ENCODE results near the gene CXCL1.

CXCL1 gene

DNA sequence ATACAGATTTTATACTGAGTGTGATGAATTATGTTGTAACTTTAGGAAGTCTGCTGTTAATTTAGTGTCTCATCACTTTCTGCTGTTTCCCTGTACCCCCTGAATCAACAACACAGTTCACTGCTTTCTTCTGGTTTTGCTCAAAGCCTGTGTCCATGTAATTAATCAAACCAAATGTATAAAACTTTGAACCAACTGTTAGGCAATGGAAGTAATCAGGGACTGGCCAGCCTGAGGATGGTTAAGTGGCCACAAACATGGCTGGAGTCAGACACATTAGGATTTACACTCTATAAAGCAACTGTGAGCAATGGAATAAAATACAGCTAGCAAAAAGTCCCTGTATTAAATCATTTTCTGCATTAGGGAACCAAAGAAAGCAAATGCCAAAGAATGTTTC lies 42.6 kb downstream of the CXCL1 start:
- DNase-seq: no peak
- Histone ChIP-seq H3K4me3 (ENCODE audit: control insufficient read depth in 1 of 7, extremely low read depth in 1 of 7, insufficient read depth in 4 of 7, low read depth in 2 of 7, low read length in 6 of 7) (no peak overlapping the region), H3K36me3 (ENCODE audit: control insufficient read depth in 4 of 4, insufficient read depth in 4 of 4, low read length in 3 of 4) (no peaks in the 10 kb centered on the region), H3K9me3 (ENCODE audit: control extremely low read depth in 1 of 5, control insufficient read depth in 4 of 5, insufficient read depth in 2 of 5, low read depth in 1 of 5, low read length in 4 of 5) (no peaks in the 10 kb centered on the region), H3K4me1 (ENCODE audit: control extremely low read depth in 1 of 4, control insufficient read depth in 4 of 4, insufficient read depth in 4 of 4, low read length in 3 of 4) (no peaks in the 10 kb centered on the region), H3K27ac (ENCODE audit: insufficient read depth in 1 of 2, low read depth in 1 of 2, low read length in 2 of 2, poor library complexity in 1 of 2, severe bottlenecking in 2 of 2) (no peak overlapping the region), H3K27me3 (replicated peaks in 2 of 5; ENCODE audit: control insufficient read depth in 4 of 5, insufficient read depth in 5 of 5, low read length in 4 of 5) (no peaks in the 10 kb centered on the region)
- ChIA-PET CTCF (interaction anchor here (1.4 kb wide), 1 partner anchor 9 kb away, joined by 4 read pairs; no protein-coding TSS in a partner anchor), POLR2A (no interaction called here)

DNA sequence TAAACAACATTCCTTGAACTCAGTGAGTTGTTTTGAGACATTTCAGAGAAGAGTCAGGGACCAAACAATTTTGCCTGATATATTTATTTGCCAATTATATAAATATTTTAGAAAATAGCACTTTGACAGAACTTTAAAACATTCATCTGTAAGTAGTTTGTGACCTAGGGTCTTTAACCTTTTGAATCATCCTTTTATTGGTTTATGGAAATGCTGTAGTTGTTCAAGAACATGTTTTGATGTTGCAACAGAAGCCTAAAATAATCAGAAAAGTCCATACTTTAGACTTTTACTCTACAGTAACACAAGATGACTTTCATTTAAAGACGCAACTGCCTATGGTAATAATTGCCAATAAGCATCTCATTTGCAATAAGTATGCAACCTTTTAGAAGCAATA lies 43.0 kb downstream of the CXCL1 start:
- Histone ChIP-seq H3K9me3 (ENCODE audit: control extremely low read depth in 1 of 5, control insufficient read depth in 4 of 5, insufficient read depth in 2 of 5, low read depth in 1 of 5, low read length in 4 of 5) (no peaks in the 10 kb centered on the region), H3K36me3 (ENCODE audit: control insufficient read depth in 4 of 4, insufficient read depth in 4 of 4, low read length in 3 of 4) (no peaks in the 10 kb centered on the region), H3K4me1 (ENCODE audit: control extremely low read depth in 1 of 4, control insufficient read depth in 4 of 4, insufficient read depth in 4 of 4, low read length in 3 of 4) (no peaks in the 10 kb centered on the region), H3K27me3 (replicated peaks in 2 of 5; ENCODE audit: control insufficient read depth in 4 of 5, insufficient read depth in 5 of 5, low read length in 4 of 5) (no peaks in the 10 kb centered on the region), H3K27ac (ENCODE audit: insufficient read depth in 1 of 2, low read depth in 1 of 2, low read length in 2 of 2, poor library complexity in 1 of 2, severe bottlenecking in 2 of 2) (no peak overlapping the region), H3K4me3 (ENCODE audit: control insufficient read depth in 1 of 7, extremely low read depth in 1 of 7, insufficient read depth in 4 of 7, low read depth in 2 of 7, low read length in 6 of 7) (no peak overlapping the region)
- DNase-seq: no peak
- 0% methylated on average over 1 of the region's 1 CpG for WGBS (ENCODE audit: insufficient coverage)
- POLR2A ChIA-PET: no interaction called here
- CTCF ChIA-PET: no interaction called here

DNA sequence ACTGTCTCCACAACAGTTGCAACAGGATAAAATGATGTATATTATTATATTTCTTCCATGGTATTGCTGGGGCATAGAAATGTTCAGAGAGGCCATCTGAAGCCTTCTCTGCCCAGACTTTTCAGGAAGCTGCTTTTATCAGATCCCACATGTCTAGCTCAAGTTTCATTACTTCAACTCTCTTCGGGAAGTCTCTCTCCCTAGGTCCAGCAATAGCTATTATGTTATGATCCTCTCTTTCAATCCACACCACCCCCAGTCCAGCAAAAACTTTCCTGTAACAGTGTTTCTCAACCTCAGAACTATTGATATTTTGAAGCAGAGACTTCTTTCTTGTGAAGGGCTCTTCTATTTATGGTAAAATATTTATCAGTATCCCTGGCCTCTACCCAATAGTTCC lies 44.9 kb downstream of the CXCL1 start:
- 60% methylated on average over 1 of the region's 1 CpG for WGBS (ENCODE audit: insufficient coverage)
- H3K4me1 ChIP-seq (ENCODE audit: control extremely low read depth in 1 of 4, control insufficient read depth in 4 of 4, insufficient read depth in 4 of 4, low read length in 3 of 4): no peaks in the 10 kb centered on the region
- ChIA-PET CTCF (interaction anchor here (0.8 to 1.2 kb wide), 2 partner anchors 34 to 220 kb away, joined by 3 to 4 read pairs; no protein-coding TSS in a partner anchor), POLR2A (no interaction called here)
- no peaks in the 10 kb centered on the region for H3K9me3 ChIP-seq (ENCODE audit: control extremely low read depth in 1 of 5, control insufficient read depth in 4 of 5, insufficient read depth in 2 of 5, low read depth in 1 of 5, low read length in 4 of 5)
- H3K27ac ChIP-seq (ENCODE audit: insufficient read depth in 1 of 2, low read depth in 1 of 2, low read length in 2 of 2, poor library complexity in 1 of 2, severe bottlenecking in 2 of 2): no peak overlapping the region
- H3K4me3 ChIP-seq (ENCODE audit: control insufficient read depth in 1 of 7, extremely low read depth in 1 of 7, insufficient read depth in 4 of 7, low read depth in 2 of 7, low read length in 6 of 7): no peak overlapping the region
- no peaks in the 10 kb centered on the region for H3K27me3 ChIP-seq (replicated peaks in 2 of 5; ENCODE audit: control insufficient read depth in 4 of 5, insufficient read depth in 5 of 5, low read length in 4 of 5)
- no peak for DNase-seq
- H3K36me3 ChIP-seq (ENCODE audit: control insufficient read depth in 4 of 4, insufficient read depth in 4 of 4, low read length in 3 of 4): no peaks in the 10 kb centered on the region

DNA sequence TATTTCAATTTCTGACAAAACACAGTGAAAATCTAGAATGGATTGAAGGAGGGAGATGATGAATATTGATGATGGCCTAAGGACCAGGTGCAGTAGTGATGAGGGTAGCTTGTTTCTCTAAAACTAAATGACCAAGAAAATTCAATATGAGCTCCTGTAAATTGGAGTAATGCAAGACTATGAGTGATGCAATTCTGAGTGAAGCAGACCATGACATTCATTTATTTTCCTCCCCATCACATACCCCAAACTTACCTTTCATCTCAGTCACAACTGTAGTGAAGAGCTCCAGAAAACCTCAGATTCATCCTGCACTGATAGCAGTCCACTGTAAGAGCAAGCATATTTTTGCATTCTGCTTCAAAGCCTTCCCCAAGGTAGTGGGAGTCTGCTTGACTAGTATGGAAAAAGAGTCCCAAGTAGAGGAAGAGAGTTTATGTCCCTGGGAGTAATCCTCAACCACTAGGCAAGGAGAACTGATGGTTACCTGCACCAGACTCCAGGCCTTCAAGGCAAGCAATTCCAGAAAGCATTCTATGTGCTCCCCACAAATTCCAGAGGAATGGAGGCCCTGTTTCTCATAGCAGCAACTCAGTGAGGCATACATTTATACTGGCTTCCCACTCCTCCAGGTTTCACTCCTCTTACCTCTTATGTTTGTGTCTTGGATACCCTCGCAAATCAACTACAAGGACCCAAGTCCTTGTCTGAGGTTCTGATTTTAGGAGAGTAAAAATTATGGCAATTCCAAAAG lies 47.2 kb downstream of the CXCL1 start:
- CTCF ChIA-PET: interaction anchor here (1.0 to 1.2 kb wide), 2 partner anchors 8 to 14 kb away, joined by 3 read pairs; no protein-coding TSS in a partner anchor
- Histone ChIP-seq H3K27me3 (replicated peaks in 2 of 5; ENCODE audit: control insufficient read depth in 4 of 5, insufficient read depth in 5 of 5, low read length in 4 of 5) (no peaks in the 10 kb centered on the region), H3K9me3 (ENCODE audit: control extremely low read depth in 1 of 5, control insufficient read depth in 4 of 5, insufficient read depth in 2 of 5, low read depth in 1 of 5, low read length in 4 of 5) (no peaks in the 10 kb centered on the region), H3K4me1 (ENCODE audit: control extremely low read depth in 1 of 4, control insufficient read depth in 4 of 4, insufficient read depth in 4 of 4, low read length in 3 of 4) (no peaks in the 10 kb centered on the region), H3K4me3 (ENCODE audit: control insufficient read depth in 1 of 7, extremely low read depth in 1 of 7, insufficient read depth in 4 of 7, low read depth in 2 of 7, low read length in 6 of 7) (no peak overlapping the region), H3K27ac (ENCODE audit: insufficient read depth in 1 of 2, low read depth in 1 of 2, low read length in 2 of 2, poor library complexity in 1 of 2, severe bottlenecking in 2 of 2) (no peak overlapping the region), H3K36me3 (ENCODE audit: control insufficient read depth in 4 of 4, insufficient read depth in 4 of 4, low read length in 3 of 4) (no peaks in the 10 kb centered on the region)
- no peak for DNase-seq
- WGBS (ENCODE audit: insufficient coverage): no CpG with 5 or more reads among the region's 1 CpG
- POLR2A ChIA-PET: no interaction called here

DNA sequence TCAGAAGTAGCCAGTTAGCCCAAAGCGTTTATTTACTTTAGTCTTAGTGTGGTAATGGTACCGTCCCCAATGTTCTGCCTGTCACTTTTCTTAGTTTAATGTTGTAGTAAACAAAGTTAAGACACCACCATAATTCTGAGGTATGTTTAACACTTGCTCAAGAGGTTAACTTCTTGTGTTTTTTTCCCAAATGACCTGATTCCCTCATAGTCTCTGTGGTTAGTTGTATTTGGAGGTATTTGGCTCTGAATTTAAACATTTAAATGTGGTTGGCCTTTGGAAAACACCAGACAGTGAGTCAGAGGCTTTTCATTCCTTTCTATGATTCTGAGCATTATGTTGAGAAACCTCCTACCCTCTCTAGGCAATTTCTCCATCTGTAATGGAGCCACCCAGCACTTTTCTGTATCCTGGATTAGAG lies 47.9 kb downstream of the CXCL1 start:
- no peaks in the 10 kb centered on the region for H3K4me1 ChIP-seq (ENCODE audit: control extremely low read depth in 1 of 4, control insufficient read depth in 4 of 4, insufficient read depth in 4 of 4, low read length in 3 of 4)
- ChIA-PET CTCF (interaction anchor here (1.0 kb wide), 1 partner anchor 9 kb away, joined by 3 read pairs; no protein-coding TSS in a partner anchor), POLR2A (no interaction called here)
- no peaks in the 10 kb centered on the region for H3K36me3 ChIP-seq (ENCODE audit: control insufficient read depth in 4 of 4, insufficient read depth in 4 of 4, low read length in 3 of 4)
- WGBS (ENCODE audit: insufficient coverage): no CpG with 5 or more reads among the region's 2 CpGs
- no peaks in the 10 kb centered on the region for H3K9me3 ChIP-seq (ENCODE audit: control extremely low read depth in 1 of 5, control insufficient read depth in 4 of 5, insufficient read depth in 2 of 5, low read depth in 1 of 5, low read length in 4 of 5)
- no peak for DNase-seq
- H3K27me3 ChIP-seq (replicated peaks in 2 of 5; ENCODE audit: control insufficient read depth in 4 of 5, insufficient read depth in 5 of 5, low read length in 4 of 5): no peaks in the 10 kb centered on the region
- no peak overlapping the region for H3K4me3 ChIP-seq (ENCODE audit: control insufficient read depth in 1 of 7, extremely low read depth in 1 of 7, insufficient read depth in 4 of 7, low read depth in 2 of 7, low read length in 6 of 7)
- no peak overlapping the region for H3K27ac ChIP-seq (ENCODE audit: insufficient read depth in 1 of 2, low read depth in 1 of 2, low read length in 2 of 2, poor library complexity in 1 of 2, severe bottlenecking in 2 of 2)

DNA sequence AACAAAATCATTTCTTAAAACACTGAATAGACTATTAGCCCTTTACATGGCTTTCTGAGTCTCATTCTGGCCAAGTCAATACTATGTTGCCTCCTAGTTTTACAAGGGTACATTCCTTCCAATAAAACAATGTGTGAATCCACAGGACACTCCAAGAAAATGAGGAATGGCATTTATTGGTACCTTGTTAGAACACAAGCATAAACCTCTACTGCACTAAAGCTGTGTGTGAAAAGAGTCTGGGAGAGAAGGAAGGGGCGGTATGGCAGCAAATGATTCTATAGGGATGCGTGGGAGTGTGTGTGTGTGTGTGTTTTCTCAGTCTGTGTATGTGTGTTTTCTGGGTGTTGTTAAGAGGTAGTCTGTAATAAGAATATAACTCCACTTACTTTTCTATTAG lies 48.9 kb downstream of the CXCL1 start:
- POLR2A ChIA-PET: no interaction called here
- Histone ChIP-seq H3K27ac (ENCODE audit: insufficient read depth in 1 of 2, low read depth in 1 of 2, low read length in 2 of 2, poor library complexity in 1 of 2, severe bottlenecking in 2 of 2) (no peak overlapping the region), H3K4me3 (ENCODE audit: control insufficient read depth in 1 of 7, extremely low read depth in 1 of 7, insufficient read depth in 4 of 7, low read depth in 2 of 7, low read length in 6 of 7) (no peak overlapping the region), H3K9me3 (ENCODE audit: control extremely low read depth in 1 of 5, control insufficient read depth in 4 of 5, insufficient read depth in 2 of 5, low read depth in 1 of 5, low read length in 4 of 5) (no peaks in the 10 kb centered on the region), H3K27me3 (replicated peaks in 2 of 5; ENCODE audit: control insufficient read depth in 4 of 5, insufficient read depth in 5 of 5, low read length in 4 of 5) (no peaks in the 10 kb centered on the region), H3K36me3 (ENCODE audit: control insufficient read depth in 4 of 4, insufficient read depth in 4 of 4, low read length in 3 of 4) (no peaks in the 10 kb centered on the region), H3K4me1 (ENCODE audit: control extremely low read depth in 1 of 4, control insufficient read depth in 4 of 4, insufficient read depth in 4 of 4, low read length in 3 of 4) (peaks cover 0 to 4% (median 3%) of the 10 kb centered on the region in 4 experiments)
- DNase-seq: no peak
- CTCF ChIA-PET: interaction anchor here (0.8 kb wide), 1 partner anchor 8 kb away, joined by 3 read pairs; no protein-coding TSS in a partner anchor
- 100% methylated on average over 2 of the region's 2 CpGs for WGBS (ENCODE audit: insufficient coverage)

DNA sequence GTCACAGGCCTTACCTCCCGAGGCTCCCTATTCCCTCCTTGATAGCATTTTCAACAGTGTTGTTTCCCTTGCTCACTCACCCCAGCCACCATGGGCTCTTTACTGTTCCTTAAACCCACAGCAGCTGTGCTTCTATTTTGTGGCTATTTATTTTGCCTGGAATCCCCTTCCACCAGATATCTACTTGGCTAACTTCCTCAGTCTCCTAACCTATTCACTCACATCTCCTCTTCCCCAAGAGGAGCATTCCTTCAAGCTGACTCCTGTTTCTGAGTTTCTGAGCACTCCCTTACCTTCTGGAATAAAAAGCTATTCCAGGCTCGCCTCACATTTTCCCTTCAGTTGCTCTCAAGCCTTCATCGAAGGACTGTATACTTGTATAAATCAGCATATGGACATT lies 50.5 kb downstream of the CXCL1 start:
- Histone ChIP-seq H3K27me3 (replicated peaks in 2 of 5; ENCODE audit: control insufficient read depth in 4 of 5, insufficient read depth in 5 of 5, low read length in 4 of 5) (no peaks in the 10 kb centered on the region), H3K4me1 (ENCODE audit: control extremely low read depth in 1 of 4, control insufficient read depth in 4 of 4, insufficient read depth in 4 of 4, low read length in 3 of 4) (peaks cover 0 to 8% (median 6%) of the 10 kb centered on the region in 4 experiments), H3K27ac (ENCODE audit: insufficient read depth in 1 of 2, low read depth in 1 of 2, low read length in 2 of 2, poor library complexity in 1 of 2, severe bottlenecking in 2 of 2) (no peak overlapping the region), H3K36me3 (ENCODE audit: control insufficient read depth in 4 of 4, insufficient read depth in 4 of 4, low read length in 3 of 4) (no peaks in the 10 kb centered on the region), H3K4me3 (ENCODE audit: control insufficient read depth in 1 of 7, extremely low read depth in 1 of 7, insufficient read depth in 4 of 7, low read depth in 2 of 7, low read length in 6 of 7) (no peak overlapping the region), H3K9me3 (ENCODE audit: control extremely low read depth in 1 of 5, control insufficient read depth in 4 of 5, insufficient read depth in 2 of 5, low read depth in 1 of 5, low read length in 4 of 5) (no peaks in the 10 kb centered on the region)
- ChIA-PET POLR2A (no interaction called here), CTCF (interaction anchor here (1.2 to 2.2 kb wide), 3 partner anchors 18 to 215 kb away, joined by 3 to 5 read pairs (median 4); partner anchors contain the start of gene CXCL2)
- no peak for DNase-seq
- 100% methylated on average over 3 of the region's 3 CpGs for WGBS (ENCODE audit: insufficient coverage)
